AG08396 (cell line): ENCODE results near the gene NT5C.

Experiments
- DNase-seq: peaks from one replicate; pipeline ENCODE4 v3.0.0; 2012; ENCODE audit warnings: low spot score, mixed read lengths

Gene NT5C

DNA sequence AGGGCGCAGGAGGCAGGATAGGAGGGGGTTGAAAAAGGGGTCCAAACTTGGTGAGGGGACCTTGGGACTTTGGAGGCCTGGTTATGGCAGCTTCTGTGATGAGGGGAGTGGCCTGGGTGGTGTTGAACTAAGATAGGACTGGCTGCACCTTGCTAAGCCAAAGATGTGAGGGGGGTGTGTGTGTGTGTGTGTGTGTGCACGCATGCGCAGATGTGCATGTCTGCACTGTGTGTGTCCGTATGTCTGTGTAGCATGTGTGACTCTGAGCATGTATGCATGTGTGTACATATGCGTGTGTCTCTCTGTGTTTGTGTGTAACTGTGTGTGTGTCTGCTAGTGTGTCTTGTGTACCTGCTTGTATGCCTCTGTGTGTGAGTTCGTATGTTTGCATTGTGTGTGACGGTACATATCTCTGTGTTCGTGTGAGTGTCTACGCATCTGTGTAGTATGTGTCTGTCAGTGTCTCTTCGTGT lies 39.7 kb downstream of the NT5C start:
- DNase-seq = no peak

DNA sequence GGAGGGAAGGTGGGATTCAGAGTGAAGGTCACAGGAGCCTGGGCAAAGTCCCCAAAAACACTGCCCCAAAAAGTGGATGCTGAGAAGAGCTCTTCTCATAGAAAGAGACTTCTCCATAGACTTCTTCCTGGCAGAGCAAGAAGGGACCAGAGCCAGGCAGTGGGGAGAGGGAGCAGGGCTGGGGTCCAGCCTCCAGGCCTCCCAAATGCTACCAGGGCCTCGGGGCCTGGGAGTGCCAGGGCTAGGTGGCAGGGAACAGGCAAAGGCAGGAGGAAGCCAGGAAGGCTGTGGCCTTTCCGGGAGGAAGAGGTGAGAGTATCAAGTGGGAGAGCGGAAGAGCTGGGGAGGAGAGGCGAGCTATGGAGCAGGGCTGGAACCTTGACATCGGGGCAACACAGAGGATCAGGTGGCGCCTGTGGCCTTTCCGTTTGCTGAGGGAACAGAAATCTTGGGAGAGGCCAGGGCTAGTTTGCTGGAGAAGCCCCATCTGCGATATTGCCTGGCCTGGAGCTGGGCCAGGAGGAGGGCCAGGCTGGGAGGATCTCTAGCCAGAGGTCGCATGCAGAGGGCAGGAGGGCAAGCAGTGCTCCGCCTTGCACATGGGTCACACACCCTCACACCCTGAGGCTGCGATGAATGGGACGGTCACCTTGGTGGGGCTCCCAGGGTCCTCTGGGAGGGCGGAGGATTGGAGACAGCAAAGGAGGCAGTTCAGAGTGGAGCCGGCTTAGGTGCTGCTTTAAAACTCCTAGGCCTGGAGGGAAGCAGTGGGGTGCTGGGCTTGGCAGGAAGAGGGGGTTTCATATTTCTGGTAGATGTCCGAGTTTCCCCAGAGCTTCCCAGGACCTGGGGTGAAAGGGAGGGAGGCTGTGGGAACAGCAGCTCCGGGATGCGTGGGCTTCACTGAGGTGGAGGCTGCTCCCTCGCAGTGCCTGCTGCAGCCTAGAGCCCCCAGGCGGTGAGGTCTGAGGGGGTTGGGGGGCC lies 40.4 kb downstream of the NT5C start:
- no peak for DNase-seq

DNA sequence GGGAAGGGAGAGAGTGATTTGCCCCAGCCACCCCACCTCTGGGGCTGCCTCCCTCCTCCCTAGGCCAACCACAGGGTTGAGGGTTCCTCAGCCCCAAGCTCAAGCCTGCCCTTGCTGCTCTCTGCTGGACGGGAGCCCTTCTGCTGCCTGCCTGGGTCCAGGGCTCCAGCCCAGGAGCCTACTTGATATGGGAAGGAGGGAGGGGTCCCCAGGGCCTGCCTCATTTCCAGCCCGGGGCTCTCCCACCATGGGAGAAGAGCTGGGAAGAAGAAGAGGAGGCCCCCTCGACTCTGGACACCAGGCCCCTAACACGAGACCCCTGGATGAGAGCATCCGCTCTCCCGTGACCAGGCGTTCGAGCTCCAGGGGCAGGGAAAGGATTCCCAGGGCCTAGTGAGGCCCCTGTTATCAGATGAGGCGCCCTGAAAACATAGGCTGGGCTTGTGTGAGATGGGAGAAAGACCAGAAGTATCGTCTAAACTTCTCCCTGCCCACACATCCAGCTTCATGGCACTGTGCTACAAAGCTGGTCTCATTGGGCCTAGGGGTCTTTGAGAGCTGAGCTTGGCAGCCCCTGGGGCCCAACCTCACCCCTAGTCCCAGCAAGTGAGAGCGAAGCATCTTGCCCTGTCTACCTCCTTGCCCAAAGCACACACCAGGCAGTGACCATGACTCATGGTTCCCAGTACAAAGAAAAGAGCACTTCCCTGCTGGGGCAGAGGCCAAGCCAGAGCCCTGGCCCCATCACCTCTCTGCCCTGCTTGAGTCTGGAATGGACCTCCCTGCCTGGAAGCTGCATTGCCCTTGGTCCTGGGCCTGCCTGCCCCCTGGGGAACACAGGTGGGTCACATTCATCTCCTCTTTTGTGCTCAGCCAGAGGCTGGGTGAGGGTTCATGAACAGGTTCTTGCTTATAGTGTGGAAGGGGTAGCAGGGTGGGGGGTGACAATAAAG lies 42.8 kb downstream of the NT5C start:
- peak; percentile 68 for DNase-seq

DNA sequence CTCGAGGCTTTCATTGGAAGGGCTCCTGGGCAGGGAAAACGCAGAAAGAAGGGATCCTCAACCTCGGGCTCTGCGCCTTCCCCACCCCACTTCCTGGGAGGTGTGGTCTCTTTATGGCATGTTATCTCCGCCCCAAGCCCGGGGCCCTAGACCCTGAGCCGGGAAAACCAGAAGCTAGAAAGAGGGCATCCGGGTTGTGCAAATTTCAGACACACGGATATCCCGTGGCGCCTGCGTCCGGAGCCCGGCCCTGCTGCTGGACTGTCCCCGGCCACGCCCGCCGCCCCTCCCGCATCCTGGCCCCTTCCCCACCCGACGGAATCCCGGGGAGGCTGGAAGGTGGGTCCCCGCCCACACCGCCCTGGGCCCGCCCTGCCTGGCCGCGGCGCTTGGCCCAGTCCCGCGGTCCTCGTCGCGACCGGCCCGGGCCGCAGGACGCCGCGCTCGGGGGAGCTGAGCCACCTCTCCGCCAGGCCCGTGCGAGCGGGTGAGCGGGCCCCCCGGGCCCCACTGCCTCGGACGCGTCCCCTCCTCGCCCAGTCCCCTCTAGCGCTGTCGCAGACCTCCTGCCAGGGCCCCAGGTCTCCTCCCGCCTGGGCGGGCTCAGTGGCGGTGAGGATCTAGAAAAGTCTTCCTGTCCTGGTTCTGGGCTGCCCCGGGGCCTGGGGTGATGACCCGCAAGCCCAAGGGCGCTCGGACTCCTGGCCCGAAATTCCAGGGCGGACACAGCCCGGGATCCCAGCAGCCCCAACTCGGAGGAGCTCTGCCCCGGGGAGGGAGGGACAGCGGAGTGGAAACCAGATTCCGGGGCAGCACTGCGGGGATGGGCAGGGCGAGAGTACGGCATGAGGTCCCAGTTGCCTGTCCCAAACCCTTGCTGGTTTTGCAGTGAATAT lies 43.7 kb downstream of the NT5C start, which contains the start of gene SLC16A5:
SLC16A5 (plus strand) TSS at position 397 of the 896 bp plus-strand sequence. CDS start 5,683 bp downstream, outside the sequence.
- peak; percentile 81 for DNase-seq

GRCh38 chr17:75087182-75087557 lies 44.4 kb downstream of the NT5C start:
- no peak for DNase-seq

- no peak for DNase-seq
Observed at GRCh38 chr17:75086496-75087181, 44.9 kb downstream of the NT5C start.

GRCh38 chr17:75084039-75084660 lies 47.4 kb downstream of the NT5C start:
- DNase-seq = no peak

GRCh38 chr17:75082683-75083082 lies 48.9 kb downstream of the NT5C start:
- DNase-seq = no peak

- DNase-seq = no peak
Observed at GRCh38 chr17:75081611-75082540, 49.7 kb downstream of the NT5C start.
